Activated B cell treated with CpG ODN at 0.5 μM for 24 hours (primary cell): ENCODE measurements around the gene ZNF530. TPM values are rescaled to one million over a fixed set of nuclear protein-coding genes. Genes with fewer than 3 reads are reported as not detected.

Experiments
- ATAC-seq: fragments of 200-7000 bp; cut with Tn5 transposase; one replicate; pipeline ENCODE4 v1.10.0; 2021; ENCODE audit warnings: low read depth, mild to moderate bottlenecking, moderate library complexity
- CTCF ChIA-PET: fragments of 350-600 bp; sonication (Branson Sonifier 250); formaldehyde crosslinking; loops from one replicate; lab custom pipeline; 2021; ENCODE audit warnings: antibody characterized with exemption; lab: Charles Lee
- POLR2A ChIA-PET: fragments of 350-600 bp; sonication (Branson Sonifier 250); formaldehyde crosslinking; loops from one replicate; lab custom pipeline; 2021; ENCODE audit warnings: antibody characterized with exemption; lab: Charles Lee
- DNase-seq: peaks from one replicate; pipeline ENCODE4 v3.0.0; 2022
- H3K27ac Mint-ChIP-seq: one replicate; pipeline ENCODE4 v1.8.0; 2020; ENCODE audit warnings: mixed read lengths
- H3K27me3 Mint-ChIP-seq: one replicate; pipeline ENCODE4 v1.8.0; 2021; ENCODE audit warnings: mixed read lengths
- H3K36me3 Mint-ChIP-seq: one replicate; pipeline ENCODE4 v1.8.0; 2021; ENCODE audit warnings: low read depth, mixed read lengths
- H3K4me1 Mint-ChIP-seq: one replicate; pipeline ENCODE4 v1.8.0; 2021; ENCODE audit warnings: mixed read lengths
- H3K4me3 Mint-ChIP-seq: one replicate; pipeline ENCODE4 v1.8.0; 2020; ENCODE audit warnings: mild to moderate bottlenecking, mixed read lengths
- H3K9me3 Mint-ChIP-seq: one replicate; pipeline ENCODE4 v1.8.0; 2020; ENCODE audit warnings: mixed read lengths
- intact Hi-C: fragments of 100-400 bp; cut with micrococcal nuclease; formaldehyde crosslinking; loops from one replicate; pipeline ENCODE4 v1.15.1; 2024
- total RNA-seq: library from RNA; stranded (reverse); gene quantifications from 2 replicates; pipeline ENCODE4 v1.2.3, GENCODE V29; 2022
- TF ChIP-seq, protein P1 (sequence below): fragments of 200-600 bp; IDR thresholded peaks from one replicate; pipeline ENCODE4 v1.8.0; 2022; ENCODE audit warnings: antibody characterized with exemption, mild to moderate bottlenecking

Gene ZNF530
- total RNA-seq, 1 donor from 2014 or later: 7.9 TPM

DNA sequence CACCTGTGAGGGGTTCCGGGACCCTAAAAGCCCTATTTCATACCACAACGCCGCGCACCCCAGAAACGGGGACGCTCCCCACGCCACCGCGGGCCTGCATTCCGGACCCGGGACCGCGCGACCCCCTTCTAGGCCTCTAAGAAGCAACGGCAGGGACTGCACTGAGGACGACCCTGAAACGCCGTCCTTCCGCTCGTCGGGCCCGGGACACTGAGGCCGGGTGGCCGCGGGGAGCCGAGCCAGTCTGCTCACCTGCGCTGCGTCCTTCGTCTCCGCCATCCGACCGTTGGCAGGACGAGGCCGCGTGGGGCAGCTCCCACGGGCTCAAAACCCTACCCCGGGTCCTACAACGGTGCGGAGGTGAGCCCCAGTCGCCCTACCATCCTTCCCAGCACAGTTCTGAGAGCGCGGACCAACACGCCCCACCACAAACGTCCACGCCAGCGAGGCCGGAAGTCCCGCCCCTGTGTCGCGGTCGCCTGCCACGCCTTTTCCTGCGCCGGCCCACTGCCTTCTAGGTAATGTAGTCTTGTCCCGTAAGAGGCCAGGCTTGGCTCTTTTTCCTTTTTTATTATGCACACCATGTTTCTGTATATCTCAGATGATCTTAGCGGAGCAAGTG is 40.2 kb upstream of the ZNF530 start, which contains the start of gene ZNF550:
TSS of gene ZNF550 (minus strand) at position 460 of the 622 bp plus-strand sequence. CDS start at position 279, 181 bp downstream.
- CTCF ChIA-PET: no interaction called here
- peaks cover 16% of the 10 kb centered on the region for H3K9me3 Mint-ChIP-seq
- peak; percentile 98 for ATAC-seq
- peaks cover 33% of the 10 kb centered on the region for H3K36me3 Mint-ChIP-seq
- H3K27me3 Mint-ChIP-seq: no peaks in the 10 kb centered on the region
- H3K4me1 Mint-ChIP-seq: peaks cover 33% of the 10 kb centered on the region
- TF ChIP-seq, protein P1, sequence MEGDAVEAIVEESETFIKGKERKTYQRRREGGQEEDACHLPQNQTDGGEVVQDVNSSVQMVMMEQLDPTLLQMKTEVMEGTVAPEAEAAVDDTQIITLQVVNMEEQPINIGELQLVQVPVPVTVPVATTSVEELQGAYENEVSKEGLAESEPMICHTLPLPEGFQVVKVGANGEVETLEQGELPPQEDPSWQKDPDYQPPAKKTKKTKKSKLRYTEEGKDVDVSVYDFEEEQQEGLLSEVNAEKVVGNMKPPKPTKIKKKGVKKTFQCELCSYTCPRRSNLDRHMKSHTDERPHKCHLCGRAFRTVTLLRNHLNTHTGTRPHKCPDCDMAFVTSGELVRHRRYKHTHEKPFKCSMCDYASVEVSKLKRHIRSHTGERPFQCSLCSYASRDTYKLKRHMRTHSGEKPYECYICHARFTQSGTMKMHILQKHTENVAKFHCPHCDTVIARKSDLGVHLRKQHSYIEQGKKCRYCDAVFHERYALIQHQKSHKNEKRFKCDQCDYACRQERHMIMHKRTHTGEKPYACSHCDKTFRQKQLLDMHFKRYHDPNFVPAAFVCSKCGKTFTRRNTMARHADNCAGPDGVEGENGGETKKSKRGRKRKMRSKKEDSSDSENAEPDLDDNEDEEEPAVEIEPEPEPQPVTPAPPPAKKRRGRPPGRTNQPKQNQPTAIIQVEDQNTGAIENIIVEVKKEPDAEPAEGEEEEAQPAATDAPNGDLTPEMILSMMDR: no peak
- POLR2A ChIA-PET: interaction anchor here (0.6 to 1.5 kb wide), 3 partner anchors 25 to 888 kb away, joined by 3 read pairs; partner anchors contain the start of genes ZIK1, ZNF772 and ZNF835
- peak within 1 kb of the TSS; percentile 92 for H3K4me3 Mint-ChIP-seq
- peak within 1 kb of the TSS; percentile 69 for H3K27ac Mint-ChIP-seq
- peak; percentile 83 for DNase-seq
- intact Hi-C loops: loop anchor here (1.0 kb wide), 6 partner anchors 20 to 279 kb away; partner anchors contain the start of genes ZNF419, ZNF460, ZNF530 and ZNF549

DNA sequence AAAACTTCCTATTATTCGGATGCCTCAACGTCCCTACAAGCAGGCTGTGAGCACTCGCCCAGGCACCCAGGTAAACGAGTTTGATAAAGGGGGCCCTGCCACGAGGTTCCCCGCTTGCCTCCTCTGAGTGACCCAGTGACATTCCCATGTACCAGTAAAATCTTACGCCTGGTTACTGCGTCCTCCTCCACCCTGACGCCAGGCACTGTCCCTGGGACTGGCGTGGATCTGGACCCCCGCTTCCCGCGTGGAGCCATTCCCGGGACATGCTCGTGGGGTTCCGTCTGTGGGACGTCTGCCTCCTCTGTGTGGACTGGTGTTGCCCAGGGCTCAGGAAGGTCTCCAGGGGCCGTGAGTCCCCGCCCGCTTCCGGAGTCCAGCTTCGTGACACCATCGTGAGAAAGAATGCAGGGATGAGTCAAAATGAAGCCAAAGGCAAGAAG is 39.6 kb upstream of the ZNF530 start:
- ATAC-seq: peak; percentile 10
- POLR2A ChIA-PET: no interaction called here
- CTCF ChIA-PET: no interaction called here
- H3K36me3 Mint-ChIP-seq: peaks cover 29% of the 10 kb centered on the region
- H3K27ac Mint-ChIP-seq: peak overlapping the region; percentile 69
- peaks cover 33% of the 10 kb centered on the region for H3K4me1 Mint-ChIP-seq
- H3K27me3 Mint-ChIP-seq: no peaks in the 10 kb centered on the region
- DNase-seq: no peak
- TF ChIP-seq, protein P1: no peak
- peak overlapping the region; percentile 92 for H3K4me3 Mint-ChIP-seq
- H3K9me3 Mint-ChIP-seq: peaks cover 14% of the 10 kb centered on the region
- intact Hi-C loops: no loop called here

DNA sequence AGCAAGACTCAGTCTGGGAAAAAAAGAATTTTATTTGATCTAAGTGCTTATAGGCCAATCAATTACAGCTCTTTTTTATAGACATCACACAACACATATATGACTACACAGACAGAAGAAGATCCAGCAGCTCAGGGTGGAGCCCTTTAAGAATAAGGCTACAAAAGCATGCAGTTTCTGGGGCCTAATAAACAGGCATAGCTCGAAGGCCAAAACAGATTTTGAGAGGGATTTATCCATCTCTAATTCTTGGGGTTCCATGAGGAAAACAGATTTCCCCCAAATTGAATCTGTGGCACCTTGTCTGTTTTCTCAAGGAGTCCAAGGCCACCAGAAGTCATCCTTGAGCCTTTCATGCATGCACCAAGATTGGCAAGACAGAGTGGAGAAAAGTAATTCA is 36.1 kb upstream of the ZNF530 start:
- TF ChIP-seq, protein P1: no peak
- intact Hi-C loops: no loop called here

DNA sequence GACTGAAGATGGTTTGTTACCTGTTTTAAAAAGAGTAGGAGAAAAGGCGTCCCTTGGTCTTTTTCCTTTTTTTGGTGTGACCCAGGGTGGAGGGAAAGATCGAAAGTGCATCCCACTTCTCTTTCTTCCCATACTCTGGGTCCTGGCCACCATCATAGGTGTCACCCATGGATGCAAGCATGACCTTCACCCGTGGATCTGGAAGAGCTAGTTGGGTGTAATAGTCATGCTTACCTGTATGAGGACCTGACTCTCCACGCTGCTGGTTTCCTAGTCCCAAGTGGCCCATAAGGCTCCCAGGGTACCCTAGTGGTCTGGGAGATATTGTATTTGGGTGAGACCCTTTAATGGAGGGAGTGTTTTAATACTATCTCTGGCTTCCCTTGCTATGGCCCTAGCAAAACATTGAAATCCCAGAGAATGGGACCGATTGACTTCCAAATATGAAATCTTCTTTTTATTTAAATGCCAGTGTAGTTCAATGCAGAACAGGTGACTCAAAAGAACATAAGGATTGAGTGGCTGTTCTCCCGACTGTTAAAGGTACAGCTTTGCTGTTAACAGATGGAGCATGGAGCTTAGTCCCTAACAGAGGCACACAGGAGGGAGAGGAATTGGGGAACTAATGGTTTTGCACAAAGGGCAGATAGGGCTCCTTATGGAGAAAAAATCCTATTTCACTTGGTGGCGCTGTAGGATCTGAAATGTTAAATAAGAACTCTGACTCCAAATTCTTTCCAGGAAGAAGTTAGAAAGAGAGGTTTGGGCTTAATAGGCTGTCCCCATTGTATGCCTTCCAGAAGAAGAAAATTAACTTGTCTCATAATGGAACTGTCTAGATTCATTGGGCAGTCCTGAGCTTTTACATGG is 33.1 kb upstream of the ZNF530 start:
- TF ChIP-seq, protein P1: no peak
- intact Hi-C loops: no loop called here
- peaks cover 19% of the 10 kb centered on the region for H3K36me3 Mint-ChIP-seq
- H3K27ac Mint-ChIP-seq: no peak overlapping the region
- H3K4me3 Mint-ChIP-seq: no peak overlapping the region
- peaks cover 50% of the 10 kb centered on the region for H3K9me3 Mint-ChIP-seq
- no peak for DNase-seq
- H3K27me3 Mint-ChIP-seq: no peaks in the 10 kb centered on the region
- H3K4me1 Mint-ChIP-seq: no peaks in the 10 kb centered on the region
- no peak for ATAC-seq
- ChIA-PET POLR2A (interaction anchor here (0.6 kb wide), 2 partner anchors 59 to 161 kb away, joined by 4 read pairs; partner anchors contain the start of gene ZNF671), CTCF (no interaction called here)

More for the DNA sequence above, 36.1 kb upstream of the ZNF530 start:
- POLR2A ChIA-PET: no interaction called here
- Mint-ChIP-seq H3K27ac (no peak overlapping the region), H3K36me3 (peaks cover 20% of the 10 kb centered on the region), H3K27me3 (no peaks in the 10 kb centered on the region), H3K9me3 (peaks cover 39% of the 10 kb centered on the region), H3K4me1 (peaks cover 20% of the 10 kb centered on the region), H3K4me3 (no peak overlapping the region)
- CTCF ChIA-PET: no interaction called here
- DNase-seq (no peak), ATAC-seq (no peak)

DNA sequence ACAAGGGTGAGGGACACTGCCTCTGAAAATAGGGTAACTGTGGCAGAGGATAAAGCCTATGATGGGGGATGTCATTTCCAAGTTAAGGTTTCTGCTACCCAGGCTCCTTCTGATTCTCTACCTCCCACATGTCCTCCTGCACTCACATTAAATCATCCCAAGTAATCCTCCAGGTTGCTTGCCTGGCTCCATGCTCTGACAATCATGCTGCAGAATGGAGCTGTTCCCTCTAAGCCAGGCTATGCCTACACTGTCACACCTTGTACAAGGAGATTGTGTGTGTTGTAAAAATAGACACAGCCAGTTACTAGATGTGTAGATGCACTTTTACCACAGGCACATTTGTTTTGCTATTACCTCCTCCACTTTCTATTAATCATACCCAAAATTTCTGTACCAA is 29.0 kb upstream of the ZNF530 start:
- Mint-ChIP-seq H3K27me3 (no peaks in the 10 kb centered on the region), H3K4me3 (no peak overlapping the region), H3K4me1 (no peaks in the 10 kb centered on the region), H3K27ac (no peak overlapping the region), H3K36me3 (peaks cover 52% of the 10 kb centered on the region), H3K9me3 (peaks cover 60% of the 10 kb centered on the region)
- ChIA-PET POLR2A (no interaction called here), CTCF (no interaction called here)
- ATAC-seq (no peak), DNase-seq (no peak)
- intact Hi-C loops: no loop called here
- TF ChIP-seq, protein P1: no peak
